GM18517 (cell line): ENCODE results near the gene NETO2.

Experiments used
- ATAC-seq: cut with Tn5 transposase; IDR thresholded peaks from one replicate; pipeline ENCODE4 v1.9.1; 2021; ENCODE audit warnings: mild to moderate bottlenecking, moderate library complexity; ENCODE audit not compliant: unreplicated experiment

NETO2 gene

DNA sequence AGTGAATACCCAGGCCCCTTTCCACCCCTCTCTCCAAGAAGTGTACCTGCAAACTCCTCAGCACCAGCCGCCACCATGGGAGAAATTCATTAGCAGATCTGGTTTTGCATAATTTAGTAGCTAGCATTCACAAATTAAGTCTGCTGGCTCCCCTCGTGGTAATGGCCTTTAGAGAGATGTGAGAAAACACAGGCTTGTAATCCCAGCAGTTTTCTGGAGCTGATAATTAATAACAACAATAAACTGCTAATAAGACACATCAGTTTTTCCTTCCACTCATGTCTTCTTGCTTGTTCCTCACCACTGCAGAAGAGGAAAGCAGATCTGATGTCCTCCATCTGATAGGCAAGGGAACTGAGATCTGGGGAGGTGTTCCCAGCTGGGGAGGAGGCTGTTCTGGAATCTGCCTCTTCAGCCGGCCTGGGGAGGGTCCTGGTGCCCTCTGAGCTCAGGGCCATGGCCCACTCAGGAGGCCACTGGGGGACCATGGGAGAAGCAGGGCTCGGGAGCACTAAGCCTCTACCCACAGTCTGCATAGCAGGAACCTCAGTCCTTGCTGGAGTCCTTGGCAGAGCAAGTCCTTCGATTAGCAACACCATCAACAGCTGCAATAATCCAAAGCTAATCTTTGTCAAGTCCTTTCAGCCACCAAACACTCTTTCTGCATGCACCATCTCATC lies 96.1 kb downstream of the NETO2 start:
- ATAC-seq, result no peak

GRCh38 chr16:47046726-47047523 lies 96.8 kb downstream of the NETO2 start:
- no peak for ATAC-seq

- no peak for ATAC-seq
Measured at GRCh38 chr16:47045459-47045858, 98.3 kb downstream of the NETO2 start.

- no peak for ATAC-seq
Measured at GRCh38 chr16:47045023-47045422, 98.7 kb downstream of the NETO2 start.

- no peak for ATAC-seq
Measured at GRCh38 chr16:47043970-47044684, 99.6 kb downstream of the NETO2 start.

DNA sequence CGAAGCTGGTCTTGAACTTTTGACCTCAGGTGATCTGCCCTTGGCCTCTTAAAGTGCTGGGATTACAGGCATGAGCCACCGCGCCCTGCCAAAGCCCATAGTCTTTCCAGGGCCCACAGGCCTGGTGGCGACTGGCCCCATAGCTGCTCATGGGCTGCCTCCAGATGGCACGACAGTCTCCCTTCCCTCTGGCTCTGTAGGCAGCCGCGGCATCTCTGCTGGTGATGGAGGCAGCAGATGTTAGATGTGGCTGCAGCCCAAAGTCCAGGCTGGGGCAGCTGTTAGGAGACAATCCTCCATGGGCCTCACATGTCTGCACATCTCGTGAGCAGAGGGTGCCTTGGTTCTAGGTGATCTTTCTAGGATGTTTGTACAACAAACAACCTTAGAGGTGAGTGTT lies 100.5 kb downstream of the NETO2 start:
- no peak for ATAC-seq

- peak; percentile 87 for ATAC-seq
Measured at GRCh38 chr16:47037746-47038458, 105.8 kb downstream of the NETO2 start.

DNA sequence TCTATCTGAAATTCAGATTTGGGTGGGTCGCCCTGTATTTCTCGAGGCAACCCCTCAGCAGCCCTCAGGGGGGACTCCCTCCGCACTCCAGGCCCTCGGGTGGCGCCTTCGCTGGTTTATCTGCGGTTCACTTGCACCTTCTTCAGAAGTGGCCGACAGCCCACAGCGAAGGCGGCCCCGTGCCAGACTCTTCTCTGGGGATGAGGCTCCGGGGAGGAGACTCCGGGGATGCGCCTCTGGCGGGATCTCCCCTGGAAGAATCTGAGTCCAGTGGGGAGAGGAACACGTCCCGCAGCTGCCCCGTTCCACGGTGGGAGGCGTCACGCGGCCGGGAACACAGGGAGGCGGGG lies 106.4 kb downstream of the NETO2 start:
- ATAC-seq, result peak; percentile 27

DNA sequence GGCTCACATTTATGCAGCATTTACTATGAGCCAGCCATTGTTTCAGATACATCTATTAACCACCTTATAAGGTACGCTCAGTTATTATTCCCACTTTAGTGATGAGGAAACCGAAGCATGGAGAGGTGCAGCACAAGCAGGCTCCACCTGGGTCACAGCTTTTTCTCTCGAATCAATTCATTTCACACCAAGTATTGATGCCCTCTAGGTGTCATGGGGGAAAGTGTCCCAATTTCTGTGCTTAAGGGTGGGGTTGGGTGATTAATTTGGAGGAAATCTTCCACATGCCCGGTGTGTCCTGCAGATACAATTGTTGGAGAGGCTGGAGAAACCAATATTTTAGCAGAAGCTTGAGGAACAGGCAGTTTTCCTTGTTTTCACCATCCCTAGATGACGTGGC lies 107.5 kb downstream of the NETO2 start:
- no peak for ATAC-seq

DNA sequence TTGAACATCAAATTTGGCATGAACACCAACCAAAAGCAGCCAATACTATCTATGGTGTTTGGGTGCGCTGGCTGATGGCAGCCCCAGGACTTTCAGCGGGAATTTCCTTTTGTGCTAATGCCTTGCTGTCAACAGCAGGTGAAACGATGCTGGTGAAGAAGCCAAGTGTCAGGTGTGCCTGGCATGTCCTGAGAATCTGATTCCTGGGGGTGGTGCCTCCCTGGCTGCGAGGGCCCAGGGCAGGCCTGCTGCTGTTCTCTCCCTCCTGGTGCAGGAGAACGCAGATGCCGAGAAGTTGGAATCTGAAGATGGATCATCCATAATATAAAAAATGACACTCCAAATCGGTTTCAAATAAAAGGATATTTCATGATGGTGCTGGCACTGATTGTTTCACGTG lies 108.3 kb downstream of the NETO2 start:
- ATAC-seq, result no peak

GRCh38 chr16:47034455-47034854 lies 109.3 kb downstream of the NETO2 start:
- no peak for ATAC-seq

DNA sequence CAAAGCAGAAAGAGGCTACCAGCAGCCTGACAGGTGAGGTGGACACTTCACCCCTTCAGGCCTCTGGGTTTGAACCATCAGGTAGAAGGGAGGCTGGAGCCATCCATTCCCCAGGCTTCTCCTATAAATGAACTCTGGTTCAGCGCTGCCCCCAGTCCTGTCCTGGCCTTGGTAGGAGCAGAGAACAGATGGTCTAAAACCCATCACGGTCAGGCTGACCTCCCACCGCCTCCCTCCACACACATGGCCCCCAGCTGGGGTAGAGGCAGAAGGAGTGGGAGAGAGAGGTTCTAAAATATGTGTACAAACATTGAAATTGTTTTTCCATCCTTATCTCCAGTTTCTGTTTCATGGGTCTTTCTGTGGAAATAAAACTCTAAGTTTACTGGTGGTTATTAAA lies 110.6 kb downstream of the NETO2 start:
- no peak for ATAC-seq

DNA sequence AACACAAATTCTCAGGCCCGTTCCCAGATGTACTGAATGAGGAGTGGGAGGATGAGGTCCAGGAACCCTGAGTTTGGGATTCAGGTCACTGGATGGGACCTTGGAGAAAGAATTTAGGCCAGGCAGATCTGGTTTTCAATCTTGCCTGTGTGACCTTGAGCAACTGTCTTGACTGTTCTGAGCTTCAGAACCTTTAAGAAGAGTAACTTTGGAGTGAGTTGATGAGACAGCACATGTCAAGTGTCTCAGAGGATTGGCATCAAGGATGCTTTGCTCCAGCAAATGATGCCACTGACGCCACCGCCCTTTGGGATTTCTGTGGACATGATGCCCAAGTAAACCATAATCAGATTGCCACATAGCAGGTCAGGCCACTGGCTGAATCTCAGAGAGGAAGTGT lies 114.0 kb downstream of the NETO2 start:
- ATAC-seq, result no peak

DNA sequence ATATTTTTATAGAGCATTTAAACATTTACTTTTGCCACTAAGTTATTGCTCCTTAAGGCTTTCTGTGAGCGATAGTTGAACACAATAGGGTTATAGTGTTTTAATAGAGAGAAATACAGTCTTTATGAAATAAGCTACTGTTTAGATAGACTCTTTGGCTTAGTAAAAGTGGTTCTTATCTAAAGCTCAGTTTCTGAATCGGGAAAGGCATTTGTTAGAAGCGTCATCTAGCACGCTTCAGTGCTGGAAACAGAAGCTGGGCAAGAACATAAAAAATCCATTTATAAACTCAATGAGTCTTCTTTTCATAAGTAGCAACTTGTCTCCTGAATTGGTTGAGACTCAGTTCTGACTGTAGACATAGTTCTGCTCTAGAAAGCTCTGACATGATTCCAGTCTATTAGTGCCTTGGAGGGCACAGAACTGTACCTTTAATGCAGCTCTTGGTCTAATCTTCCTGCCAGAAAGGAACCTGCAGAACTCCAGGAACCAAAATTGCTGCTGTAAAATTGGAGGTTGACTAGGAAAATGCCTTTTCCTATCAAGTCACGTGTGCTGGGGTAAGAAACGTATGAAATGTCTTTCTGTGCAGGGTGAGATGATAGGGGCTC lies 114.9 kb downstream of the NETO2 start:
- ATAC-seq, result no peak
